ENCODE results near the gene KRCC1. TPM values are rescaled to one million over a fixed set of nuclear protein-coding genes. Genes with fewer than 3 reads are reported as not detected.

The KRCC1 gene
- total and polyA plus RNA-seq, 9 of the 15 experiments (the other 6 are each of a cell fraction or from before 2014, with no cell fraction given), result 1.9 to 6.0 (median 2.2) TPM

GRCh38 chr2:88057437-88057844 lies 1.9 kb upstream of the KRCC1 start (continued):
- TF ChIP-seq ARID1B (IDR thresholded peaks at IDR 0.05) (peak; percentile 84), SFPQ (IDR thresholded peaks at IDR 0.05; ENCODE audit: low read depth, low read length) (no peak), LARP7 (IDR thresholded peaks at IDR 0.05) (no peak), ATF3 (IDR thresholded peaks at IDR 0.05) (0 out of 2 replicates have a peak, but pooled peaks have one; percentile 25), ATF3 (CRISPR knock-in tag; conservative IDR thresholded peaks at IDR 0.05) (no peak), SMAD2 (IDR thresholded peaks at IDR 0.05; ENCODE audit: low read depth, low read length) (no peak), POLR2B (IDR thresholded peaks at IDR 0.05; ENCODE audit: low read depth, partially characterized antibody) (no peak), MAFG (tag; conservative IDR thresholded peaks at IDR 0.05) (peak; percentile 65), CEBPG (CRISPR knock-in tag; IDR thresholded peaks at IDR 0.05) (no peak), CEBPG (tag; conservative IDR thresholded peaks at IDR 0.05 in 1 of 2, IDR thresholded peaks at IDR 0.05 in 1 of 2) (peak in 1 of 2 experiments; percentile 76; a peak in 3 of 4 replicates), PHB2 (IDR thresholded peaks at IDR 0.05; ENCODE audit: low read depth) (no peak), STAT5B (CRISPR knock-in tag; IDR thresholded peaks at IDR 0.05) (no peak), DLX4 (CRISPR knock-in tag; IDR thresholded peaks at IDR 0.05) (no peak), RHOXF2B (CRISPR knock-in tag; conservative IDR thresholded peaks at IDR 0.05) (no peak), SMARCC2 (IDR thresholded peaks at IDR 0.05; ENCODE audit: low read depth) (no peak), ZNF699 (CRISPR knock-in tag; IDR thresholded peaks at IDR 0.05; ENCODE audit: insufficient replicate concordance) (no peak), NCOA2 (IDR thresholded peaks at IDR 0.05; ENCODE audit: partially characterized antibody in 2 of 2) (peak in 1 of 2 experiments; percentile 16), ELF4 (CRISPR knock-in tag; IDR thresholded peaks at IDR 0.05) (no peak), STAG1 (CRISPR knock-in tag; IDR thresholded peaks at IDR 0.05; ENCODE audit: borderline replicate concordance) (no peak), ZNF175 (CRISPR knock-in tag; IDR thresholded peaks at IDR 0.05; ENCODE audit: low read depth) (no peak), HDAC3 (IDR thresholded peaks at IDR 0.05; ENCODE audit: borderline replicate concordance, partially characterized antibody) (peak; percentile 47), FOXK1 (CRISPR knock-in tag; IDR thresholded peaks at IDR 0.05; ENCODE audit: borderline replicate concordance) (no peak), ZNF717 (CRISPR knock-in tag; IDR thresholded peaks at IDR 0.05) (no peak), GTF2B (IDR thresholded peaks at IDR 0.05; ENCODE audit: extremely low read depth, insufficient read length) (no peak), NFIC (IDR thresholded peaks at IDR 0.05) (0 out of 2 replicates have a peak, but pooled peaks have one; percentile 20), ETS1 (conservative IDR thresholded peaks at IDR 0.05; ENCODE audit: control insufficient read depth, low read depth, low read length) (no peak)
